NCI-H526 treated with DMSO at 0.1 percent for 48 hours (cell line): Measurements from ENCODE around the gene CPEB4.

Experiments used
- DNase-seq: peaks from one replicate; lab custom pipeline; 2025; lab: John Stamatoyannopoulos, UW

Gene CPEB4

DNA sequence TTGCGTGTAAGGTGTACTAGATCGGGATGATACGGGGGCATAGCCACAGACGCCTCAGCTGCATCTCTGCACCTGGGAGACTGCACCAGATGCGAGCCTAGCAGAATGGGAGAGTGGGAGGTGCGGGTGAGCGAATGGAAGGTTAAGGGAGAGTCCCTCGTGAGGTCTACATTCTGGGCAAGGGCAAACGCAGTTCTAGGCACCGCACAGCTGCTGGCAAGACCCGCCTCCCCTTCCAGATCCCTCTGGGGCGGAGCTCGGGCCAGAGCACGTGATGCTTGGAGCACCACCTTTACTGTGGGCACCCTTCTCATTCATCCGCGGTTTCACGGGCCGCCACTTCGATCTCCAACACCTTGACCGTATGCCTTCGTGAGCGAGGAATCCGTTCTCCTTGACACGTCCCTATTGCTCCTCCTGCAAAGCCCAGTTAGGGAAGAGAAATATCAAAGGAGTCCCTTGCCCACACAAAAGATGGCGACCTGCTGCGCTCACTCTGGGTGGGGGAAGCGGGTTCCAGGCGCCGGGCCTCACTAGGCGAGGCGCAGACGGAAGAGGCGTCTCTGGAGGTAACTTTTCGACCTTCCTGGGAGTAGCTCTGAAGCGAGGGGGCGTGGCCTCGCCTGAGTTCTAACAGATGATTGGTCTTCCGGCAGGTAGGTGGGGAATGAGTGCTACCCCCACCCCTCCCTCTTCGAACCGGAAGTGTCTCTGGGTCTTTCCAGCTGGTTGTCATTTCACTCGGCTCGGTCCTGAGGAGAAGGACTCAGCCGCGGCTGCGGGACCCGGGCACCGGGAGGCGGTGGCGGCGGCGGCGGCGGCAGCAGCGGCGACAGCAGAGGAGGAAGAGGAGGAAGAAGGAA is at the start of gene CPEB4:
TSS of gene CPEB4 (plus strand) at position 740 of the 863 bp plus-strand sequence. CDS start 1,385 bp downstream, outside the sequence.
- DNase-seq, result peak; percentile 96

DNA sequence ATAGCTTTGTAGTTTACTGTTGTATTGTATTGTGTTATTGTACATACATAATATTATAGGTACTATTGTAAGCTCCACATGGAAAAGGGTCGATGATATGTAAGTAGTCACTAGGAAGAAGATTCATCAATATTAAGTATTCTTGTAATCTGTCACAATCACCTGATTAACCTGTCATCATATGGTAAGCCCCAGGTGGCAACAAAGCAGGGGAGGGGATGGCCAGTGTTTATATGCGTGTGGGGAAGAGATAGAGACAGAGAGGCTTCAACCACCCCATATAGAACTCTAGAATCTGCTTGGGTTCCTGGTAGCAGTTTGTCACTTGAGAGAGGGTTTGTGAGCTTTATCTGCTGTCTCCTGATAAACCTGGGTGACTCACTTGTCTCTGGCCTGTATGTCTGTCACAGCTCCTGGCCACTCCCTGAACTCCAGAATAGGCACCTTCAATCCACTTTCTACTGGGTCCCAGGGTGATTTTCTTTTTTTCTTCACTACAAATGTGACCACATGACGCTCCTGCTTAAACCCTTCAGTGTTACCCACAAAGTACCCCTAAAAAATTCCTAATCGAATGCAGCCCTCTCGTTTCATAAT is 48.9 kb upstream of the CPEB4 start:
- no peak for DNase-seq

DNA sequence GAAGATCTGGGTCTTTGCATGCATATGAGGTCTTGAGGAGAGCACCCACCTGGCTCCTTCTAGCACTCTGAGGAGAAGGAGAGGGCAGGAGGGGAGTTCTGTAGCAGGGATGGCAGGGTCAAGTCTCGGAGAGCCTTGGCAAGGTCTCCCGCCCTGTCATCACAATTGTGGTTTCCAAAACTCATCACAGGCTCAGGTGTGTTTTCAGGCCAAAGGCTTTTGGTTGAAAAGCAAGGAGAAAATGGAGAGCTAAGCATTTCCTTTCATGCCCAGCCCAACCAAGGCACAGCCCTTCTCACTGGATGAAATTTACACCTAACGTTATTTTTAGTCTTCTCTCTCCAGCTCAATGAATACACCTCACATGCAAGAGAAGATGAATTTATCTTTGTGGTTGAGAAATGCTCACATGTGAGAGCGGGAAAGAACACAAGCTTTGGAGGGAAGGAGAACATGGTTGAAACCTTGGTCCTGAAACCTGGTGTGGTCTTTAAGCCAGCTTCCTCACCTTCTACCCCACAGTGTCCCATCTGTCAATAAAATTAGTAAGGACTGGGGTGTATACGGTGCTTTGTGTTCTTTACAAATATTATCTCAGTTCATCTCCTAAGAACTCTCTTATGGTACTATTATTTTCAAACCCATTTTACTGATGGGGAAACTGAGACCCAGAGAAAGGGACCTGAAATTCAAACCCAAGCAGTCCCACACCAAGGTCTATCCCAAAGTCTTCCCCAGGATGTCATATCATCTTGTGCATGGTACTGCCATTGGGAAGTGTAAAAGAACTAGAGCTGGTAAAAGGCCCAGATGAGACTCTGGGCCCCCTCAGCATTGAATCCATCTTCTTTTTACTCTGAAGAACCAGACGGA is 47.8 kb upstream of the CPEB4 start:
- no peak for DNase-seq

DNA sequence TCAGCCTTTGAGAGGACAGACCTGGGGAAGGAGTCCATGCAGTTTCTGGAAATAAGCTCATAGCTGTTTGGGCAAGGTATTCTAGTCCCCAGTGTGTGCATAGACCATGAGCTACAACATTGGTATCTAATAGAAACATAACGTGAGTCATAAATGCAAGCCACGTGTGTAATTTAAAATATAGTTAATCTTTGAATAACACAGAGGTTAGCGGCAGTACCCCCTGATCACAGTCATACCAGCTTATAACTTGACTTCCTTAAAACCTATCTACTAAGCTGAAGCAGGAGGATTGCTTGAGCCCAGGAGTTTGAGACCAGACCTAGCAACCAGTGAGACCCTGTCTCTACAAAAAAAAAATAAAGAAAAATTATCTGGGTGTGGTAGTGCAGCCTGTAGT is 46.4 kb upstream of the CPEB4 start:
- no peak for DNase-seq

DNA sequence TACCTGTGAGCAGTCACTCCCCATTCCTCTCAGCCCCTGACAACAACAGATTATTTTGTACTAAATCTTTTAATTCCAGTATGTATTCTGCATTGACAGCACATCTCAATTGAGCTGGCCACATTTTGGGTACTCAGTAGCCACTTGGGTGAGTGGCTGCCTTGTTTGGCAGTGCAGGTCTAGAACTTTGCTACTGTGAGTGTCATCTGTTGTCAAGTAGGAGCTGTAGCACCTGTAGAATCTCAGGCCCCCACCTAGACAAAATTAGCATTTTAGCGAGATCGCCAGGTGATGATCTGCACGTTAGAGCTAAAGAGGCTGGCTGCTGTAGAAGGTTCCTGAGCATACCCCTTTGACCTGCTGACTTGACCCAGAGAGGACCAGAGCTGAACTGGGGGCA is 44.4 kb upstream of the CPEB4 start:
- DNase-seq, result no peak

DNA sequence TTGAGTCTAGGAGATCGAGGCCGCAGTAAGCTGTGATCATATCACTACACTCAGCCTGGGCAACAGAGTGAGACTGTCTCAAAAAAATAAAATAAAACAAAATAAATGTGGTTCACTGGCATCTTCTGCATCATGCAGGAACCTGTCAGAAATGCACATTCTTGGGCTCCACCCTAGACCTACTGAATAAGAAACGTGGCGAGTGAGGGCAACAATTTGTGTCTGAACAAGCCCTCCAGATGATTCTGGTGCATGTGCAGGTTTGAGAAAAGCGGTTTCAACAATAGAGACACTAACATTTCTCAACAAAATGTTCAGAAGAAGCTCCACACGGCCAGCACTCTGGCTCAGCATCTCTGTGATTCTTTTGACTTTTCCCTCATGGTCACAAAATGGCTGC is 42.8 kb upstream of the CPEB4 start:
- DNase-seq, result no peak

DNA sequence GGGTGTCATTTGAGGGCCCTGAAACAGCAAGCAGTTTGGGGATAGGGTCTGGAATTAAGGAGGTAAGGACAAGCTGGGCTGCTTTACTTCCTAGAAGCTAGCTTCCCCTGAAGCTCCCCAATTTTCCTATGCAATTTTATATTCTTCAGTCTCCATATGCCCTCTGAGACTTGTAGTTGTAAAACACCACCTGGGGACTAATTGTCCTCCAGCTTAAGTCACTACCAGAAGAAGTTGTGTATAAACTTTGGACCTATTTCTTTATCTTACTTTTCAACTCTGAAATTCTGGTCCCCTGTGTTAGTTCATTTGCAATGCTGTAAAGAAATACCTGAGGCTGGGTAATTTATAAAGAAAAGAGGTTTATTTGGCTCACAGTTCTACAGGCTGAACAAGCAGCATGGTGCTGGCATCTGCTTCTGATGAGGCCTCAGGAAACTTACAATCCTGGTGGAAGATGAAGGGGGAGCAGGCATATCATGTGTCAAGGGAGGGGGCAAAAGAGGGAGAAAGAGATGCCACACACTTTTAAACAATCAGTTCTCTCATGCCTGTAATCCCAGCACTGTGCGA is 41.1 kb upstream of the CPEB4 start:
- no peak for DNase-seq

DNA sequence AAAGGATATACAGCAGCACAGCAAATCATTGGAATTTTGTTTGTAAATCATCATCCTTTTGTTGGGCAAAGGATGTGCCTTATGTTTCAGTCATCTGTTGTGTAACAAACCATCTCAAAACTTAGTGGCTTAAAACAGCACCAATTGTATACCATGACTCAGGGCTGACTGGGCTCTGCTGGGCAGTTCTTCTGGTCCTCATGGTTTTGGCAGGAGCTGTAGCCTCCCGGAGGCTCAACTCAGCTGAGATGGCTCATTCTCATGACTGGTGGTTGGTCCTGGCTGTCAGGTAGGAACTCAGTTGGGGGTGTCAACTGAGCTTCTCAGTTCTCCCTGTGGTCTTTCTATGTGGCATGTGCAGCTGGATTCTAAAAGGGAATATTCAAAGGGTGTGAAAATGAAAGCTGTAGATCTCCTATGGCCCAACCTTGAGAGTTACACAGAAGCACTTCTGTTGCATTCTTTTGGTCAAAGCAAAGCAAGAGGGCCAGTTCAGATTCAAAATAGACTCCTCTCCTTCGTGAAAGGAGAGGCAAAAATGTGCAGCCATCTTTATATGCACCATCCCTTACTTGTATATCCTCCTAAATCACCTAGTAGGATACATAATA is 39.1 kb upstream of the CPEB4 start:
- DNase-seq, result no peak

DNA sequence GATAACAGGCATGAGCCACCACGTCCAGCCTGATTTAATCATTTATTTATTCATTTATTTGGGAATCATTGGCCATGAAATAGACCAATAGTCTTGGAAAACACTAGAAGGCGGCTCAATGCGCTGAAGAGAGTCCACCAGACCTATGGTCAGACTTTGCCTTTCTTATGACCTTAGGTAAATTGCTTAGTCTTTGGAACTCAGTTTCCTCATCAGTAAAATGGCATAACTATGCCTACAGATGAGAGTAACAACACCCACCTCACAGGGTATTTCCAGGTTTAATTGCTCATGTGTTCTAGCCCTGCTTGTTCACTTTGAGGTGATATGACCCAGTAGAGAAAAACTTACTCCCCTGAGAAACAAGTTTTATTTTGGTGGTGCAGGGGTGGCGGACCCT is 38.2 kb upstream of the CPEB4 start:
- DNase-seq, result no peak

DNA sequence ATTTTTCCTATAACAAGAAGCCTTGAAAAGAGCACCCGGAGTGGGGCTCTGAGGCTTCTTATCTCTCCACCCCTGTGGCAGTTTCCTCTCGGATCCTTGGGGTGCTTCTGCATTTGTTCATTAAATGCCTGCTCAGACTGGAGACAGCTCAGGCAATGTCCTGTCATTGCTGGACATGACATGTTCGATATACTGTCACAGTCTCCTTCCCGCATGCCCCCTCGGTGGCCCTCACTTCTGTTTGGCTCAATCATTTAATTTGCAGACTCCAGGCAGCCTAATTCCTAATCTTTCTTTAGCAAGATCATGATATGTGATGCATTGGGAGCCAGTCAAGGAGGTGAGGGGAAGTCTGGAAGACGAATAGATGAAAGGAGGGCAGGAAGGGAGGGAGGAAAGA is 37.5 kb upstream of the CPEB4 start:
- no peak for DNase-seq

DNA sequence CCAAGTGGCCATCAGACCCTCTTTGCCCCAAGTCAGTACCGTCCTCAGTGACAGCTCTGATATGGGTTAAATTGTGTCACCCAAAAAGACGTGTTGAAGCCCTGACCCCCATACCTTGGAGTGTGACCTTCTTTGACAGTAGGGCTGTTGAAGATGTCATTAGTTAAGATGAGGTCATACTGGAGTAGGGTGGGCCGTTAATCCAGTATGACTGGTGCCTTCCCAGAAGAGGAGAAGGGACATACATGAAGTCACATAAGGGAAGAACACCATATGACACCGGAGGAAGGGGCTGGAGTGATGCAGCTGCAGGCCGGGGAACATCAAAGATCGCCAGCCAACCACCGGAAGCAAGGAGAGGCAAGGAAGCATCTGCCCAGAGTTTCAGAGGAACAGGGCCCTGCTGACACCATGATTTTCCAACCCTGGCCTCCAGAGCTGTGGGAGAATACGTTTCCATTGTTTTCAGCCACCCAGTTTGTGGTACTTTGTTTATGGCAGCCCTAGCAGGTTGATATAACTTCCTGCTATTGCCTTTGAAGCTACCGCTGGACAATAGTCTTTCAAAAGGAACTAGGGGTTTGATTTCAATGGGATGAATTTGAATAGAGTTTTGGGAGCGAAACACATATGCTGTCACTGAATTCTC is 36.4 kb upstream of the CPEB4 start:
- no peak for DNase-seq

DNA sequence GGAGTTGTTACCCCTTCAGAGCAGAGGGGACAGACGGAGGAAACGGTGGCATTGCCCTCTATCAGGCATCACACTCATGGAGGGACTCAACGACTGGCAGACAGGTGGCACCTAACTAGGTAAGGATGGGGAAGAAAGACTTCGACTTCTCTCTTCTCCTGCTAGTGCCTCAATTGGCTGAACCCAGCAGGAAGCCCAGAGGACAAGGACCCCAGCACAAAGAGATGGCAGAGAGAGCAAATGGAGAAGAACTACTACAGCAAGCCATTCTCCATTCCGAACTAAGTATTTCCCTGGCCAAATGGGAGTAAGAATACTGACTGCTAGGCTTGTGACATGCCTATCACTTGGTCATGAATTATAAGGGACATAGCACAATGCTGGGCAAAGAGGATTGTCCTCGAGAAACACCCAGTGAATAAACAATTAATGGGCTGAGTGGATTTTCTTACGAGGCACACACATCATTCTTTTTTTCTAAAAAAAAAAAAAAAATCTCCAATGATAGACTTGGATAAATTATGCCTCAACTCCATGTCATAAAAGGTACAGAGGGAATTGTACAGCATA is 35.3 kb upstream of the CPEB4 start:
- no peak for DNase-seq

DNA sequence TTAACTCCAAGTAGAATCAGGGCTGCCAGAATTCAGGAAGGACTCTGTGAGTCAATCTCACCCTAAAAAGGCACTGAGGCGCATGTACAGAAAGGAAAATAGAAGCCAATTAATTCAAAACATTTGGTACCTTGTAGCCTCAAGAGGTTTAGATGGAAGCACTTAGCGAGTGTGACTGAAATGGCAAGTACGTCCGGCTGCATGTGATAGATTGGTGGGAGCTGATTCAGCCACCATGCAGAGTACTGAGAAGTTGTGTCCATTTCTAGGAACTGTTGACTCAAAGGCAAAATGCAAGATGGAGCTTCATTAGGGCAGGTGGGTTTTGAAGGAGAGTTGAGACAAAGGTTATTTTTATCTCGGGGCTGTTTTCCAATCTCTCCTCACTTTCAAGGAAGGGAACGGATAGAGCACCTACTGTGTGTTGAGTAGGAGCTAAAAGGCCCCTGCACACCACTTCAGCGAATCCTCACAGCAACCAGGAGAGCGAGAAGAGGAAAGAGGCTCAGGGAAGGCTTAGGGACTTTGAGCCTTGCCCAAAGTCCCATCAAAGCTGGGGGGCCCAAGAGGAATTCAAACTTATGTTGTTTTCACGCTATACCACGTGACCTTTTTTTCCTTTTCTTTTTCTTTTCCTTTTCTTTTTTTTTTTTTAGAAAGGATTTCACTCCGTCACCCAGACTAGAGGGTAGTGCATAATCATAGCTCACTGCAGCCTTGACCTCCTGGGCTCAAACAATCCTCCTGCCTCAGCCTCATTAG is 34.6 kb upstream of the CPEB4 start:
- DNase-seq, result no peak

DNA sequence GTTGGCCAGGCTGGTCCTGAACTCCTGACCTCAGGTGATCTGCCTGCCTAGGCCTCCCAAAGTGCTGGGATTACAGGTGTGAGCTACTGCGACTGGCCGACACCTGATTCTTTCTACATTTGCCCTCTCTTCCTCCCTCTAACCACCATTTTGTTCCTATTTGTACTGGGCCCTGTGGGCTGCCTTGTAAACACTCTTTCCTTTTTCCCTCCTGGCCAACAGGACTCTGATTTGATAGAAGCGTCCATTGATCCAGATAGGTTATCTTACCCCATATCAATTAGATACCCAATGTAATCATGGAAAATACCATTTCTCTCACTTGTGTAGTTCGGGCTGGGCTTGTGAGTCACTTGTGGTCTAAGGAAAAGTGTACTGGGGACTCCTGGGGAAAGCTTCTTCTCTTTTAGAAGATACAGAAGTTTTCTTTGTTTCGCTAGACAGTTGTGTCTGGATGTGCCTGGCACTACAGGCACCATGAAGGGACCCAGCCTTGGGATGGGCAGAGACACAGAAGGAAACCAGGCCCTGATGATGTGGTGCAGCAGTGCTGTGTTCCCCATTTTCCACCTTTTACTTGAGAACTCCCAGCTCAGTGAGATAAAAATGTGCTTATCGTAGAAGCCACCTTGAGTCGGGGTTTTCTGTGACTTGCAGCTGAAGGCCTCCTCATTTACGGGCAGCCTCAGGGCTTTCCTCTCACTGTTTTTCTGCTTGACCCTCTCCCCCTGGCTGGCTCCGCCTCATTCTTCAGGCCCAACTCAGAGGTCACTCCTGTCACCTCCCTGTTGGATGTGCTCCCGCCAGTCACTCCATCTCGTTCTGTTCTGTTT is 32.8 kb upstream of the CPEB4 start:
- DNase-seq, result no peak

DNA sequence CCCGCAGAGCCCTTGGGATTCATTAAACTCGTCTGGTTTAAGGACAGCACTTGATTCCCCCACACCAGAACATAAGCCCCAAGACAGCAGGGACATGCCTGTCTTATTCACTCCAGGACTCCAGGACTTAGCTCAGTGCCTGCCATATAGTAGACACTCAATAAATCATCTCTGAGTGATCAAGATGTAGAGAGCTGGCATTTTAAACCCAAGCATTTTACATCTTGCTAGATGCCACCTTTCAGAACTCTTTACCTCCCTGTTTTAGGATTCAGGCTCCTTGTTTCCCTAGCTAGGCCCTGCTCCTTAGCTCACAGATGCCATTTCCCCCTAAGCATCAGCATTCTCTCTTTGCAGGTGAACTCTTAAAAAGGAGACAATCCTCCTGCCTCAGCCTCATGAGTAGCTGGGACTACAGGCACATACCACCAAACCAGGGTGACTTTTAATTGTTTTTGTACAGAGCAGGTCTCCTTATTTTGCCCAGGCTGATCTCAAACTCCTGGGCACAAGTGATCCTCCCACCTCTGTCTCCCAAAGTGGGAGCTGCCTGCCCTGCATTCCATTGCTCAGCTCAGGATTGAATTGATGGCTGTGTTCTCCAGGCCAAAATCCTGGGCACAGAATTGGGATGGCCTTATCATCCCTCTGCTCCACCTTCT is 32.0 kb upstream of the CPEB4 start:
- DNase-seq, result no peak

DNA sequence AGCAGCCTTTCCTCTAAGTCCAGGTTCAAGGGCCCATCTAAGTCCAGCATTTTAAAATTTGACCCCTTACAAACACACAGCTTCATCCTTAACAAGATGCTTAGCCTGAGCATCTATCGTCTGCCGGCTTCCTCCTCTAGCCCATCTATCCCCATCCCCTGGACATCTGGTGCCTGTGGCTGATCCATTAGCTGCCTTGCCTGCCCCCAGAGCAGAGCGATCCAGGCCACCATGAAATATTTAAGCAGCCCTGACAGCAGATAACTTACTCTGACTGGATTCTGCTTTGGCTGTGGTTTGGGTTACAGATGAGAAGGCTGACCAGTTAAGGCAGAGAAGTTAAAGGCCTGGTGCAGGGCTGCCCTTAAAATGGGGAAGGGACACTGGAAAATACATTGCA is 30.9 kb upstream of the CPEB4 start:
- DNase-seq, result no peak

DNA sequence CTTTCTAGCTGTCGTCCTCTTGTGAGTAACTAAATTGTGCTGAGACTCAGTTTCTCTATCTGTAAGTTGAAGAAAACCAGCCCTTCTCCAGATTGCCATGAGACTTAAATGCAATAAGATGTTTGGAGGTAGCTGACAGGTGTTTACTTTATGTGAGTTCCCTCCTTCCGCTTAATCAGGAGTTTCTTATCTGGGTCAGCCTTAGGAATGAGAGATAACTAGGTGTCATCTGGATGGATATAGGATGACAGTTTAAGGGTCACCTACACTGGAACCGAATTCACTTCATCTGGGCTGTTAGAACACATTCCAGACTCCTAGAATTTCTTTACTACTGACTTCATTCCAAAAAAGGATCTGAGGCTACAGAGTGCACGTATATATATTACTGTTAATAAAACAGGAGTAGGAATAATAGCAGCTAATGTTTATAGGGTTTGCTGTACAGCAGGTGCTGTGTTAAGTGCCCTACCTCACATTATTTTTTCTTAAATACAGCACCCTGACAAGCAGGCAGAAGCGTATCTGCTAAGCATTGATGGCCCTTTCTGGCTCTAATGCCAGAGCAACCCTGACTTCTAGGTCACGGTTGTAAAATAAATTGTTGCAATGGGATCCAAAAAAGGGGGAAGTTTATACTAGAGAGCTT is 30.0 kb upstream of the CPEB4 start:
- DNase-seq, result no peak

DNA sequence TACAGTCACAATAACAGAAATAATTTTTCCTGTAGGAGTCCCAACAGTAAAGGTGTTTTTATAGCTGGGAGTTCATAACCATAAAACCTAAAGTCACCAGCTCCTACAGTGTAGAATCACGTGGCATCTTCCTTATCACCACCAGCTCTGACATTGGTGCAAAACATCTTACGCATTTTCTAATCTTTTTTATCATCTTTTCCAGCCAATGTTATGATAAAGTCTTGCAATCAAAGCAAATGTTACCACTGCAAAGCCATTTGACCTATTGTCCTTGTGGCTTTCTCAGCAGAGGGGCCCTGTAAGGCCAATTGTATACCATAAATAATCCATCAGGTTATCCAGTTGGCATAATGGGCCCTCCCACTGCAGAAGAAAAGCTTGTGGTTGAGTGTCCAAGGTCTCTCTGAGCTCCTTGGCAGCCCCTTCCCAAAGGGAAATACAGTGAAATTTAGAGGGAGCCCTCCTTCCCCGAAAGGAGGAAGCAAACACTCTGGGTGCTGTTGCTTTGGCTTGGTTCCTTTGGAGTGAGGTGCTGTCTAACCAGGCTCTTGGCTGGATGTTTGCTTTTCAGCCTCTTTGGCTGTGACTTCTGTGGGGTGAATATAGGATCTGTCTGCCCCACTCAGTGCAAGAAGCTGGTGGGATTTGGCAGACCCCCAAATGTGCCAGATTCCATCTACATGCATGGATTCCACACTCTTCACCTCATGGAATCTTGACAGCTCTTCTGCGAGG is 29.3 kb upstream of the CPEB4 start:
- DNase-seq, result no peak
